C1 segment of cervical spinal cord (tissue), 14 donors: Measurements from ENCODE around the gene CXCR1.
"Not testable (repeated sequence)": the region's sequence is repeated elsewhere in the genome, so short reads cannot be mapped to it uniquely, and the experiment has no call there.

Experiments used
- DNase-seq, 14 donors: peaks; one replicate each; lab custom pipeline; 2025; lab: John Stamatoyannopoulos, UW

Gene CXCR1

GRCh38 chr2:218161644-218162043 is 5.1 kb downstream of the CXCR1 start:
- DNase-seq = no peak

DNA sequence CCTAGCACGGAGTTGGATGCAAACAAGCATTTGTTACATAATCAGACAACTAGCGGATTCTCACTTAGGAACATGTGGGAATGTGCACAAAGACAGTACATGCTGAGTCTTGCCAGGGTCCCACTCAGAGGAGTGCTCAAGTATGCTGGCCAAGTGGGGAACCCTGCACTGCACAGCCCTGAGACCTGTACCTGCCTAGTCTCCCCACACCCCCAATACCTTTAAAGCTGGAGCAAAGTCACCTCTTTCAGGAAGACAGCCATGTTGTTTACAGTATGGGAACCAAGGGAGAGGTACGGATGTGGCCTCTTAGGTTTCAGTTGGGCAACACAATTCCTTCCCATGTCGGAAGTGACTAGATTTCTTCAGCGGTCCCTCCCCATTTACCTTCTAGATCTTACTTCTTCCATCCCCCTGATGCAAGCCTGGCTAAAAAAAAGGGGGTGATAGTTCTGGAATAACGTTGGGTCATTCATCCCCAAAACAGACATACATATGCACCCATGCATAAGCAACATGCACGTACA is 10.7 kb downstream of the CXCR1 start:
- DNase-seq = no peak

GRCh38 chr2:218152777-218153176 is 14.0 kb downstream of the CXCR1 start:
- DNase-seq = peak in 1 of 14 donors; percentile 33

DNA sequence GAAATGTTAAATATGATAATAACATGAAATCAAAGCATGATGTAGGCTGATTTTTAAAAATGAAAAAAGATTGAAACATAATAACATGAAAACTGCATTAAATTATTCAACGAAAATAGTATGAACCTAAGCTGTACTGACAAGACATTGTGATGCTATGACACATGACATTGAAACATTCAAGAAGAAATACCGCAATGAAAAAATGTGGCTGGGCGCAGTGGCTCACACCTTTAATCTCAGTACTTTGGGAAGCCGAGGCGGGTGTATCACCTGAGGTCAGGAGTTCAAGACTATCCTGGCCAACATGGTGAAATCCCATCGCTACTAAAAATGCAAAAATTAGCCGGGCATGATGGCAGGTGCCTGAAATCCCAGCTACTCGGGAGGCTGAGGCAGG is 14.6 kb downstream of the CXCR1 start:
- DNase-seq = no peak

DNA sequence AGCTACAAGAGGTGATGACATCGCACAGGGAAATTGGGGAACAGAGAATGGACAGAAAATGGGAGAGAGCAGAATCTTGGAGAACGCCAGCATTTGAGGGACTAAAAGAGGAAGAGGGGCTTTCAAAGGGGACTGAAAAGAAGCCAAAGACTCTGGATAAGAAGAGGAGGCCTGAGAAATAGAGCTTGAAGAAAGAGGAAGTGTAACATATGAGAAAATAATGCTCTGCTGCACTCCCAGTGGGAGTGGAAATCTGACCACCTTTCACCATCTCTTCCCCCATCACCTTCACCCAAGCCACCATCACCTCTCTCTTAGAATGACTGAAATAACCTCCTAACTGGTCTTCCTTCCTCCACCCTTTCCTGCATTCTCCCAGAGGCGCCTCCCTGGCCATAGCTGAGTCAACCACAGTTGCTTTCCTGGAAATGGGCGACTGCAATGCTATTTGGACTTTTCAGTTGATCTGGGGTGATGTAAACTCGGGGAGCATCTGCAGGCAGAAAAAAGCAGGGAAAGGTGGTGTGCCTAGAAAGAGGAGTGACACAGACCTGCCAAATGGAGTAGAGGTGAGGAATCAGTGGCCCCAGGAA is 16.8 kb downstream of the CXCR1 start:
- no peak for DNase-seq

DNA sequence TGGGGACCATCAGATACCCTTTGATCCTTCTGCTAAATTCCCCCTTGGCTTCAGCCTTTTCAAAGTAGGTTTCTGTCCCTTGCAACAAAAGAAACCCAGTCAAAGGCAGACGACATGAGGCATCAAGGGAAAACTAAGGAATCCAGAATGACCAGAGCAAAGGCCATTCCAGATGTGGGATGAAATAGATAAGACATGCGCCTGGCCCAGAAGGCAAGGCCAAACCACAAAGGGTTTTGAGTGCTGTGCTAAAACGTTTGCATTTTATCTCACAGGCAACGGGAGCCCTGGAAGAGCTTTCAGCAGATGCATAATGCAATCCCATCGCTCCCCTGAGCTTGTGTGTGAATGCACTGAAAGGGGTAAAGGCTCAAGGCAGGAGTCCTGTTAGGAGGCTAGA is 17.7 kb downstream of the CXCR1 start:
- DNase-seq = no peak

GRCh38 chr2:218146056-218146455 is 20.7 kb downstream of the CXCR1 start:
- DNase-seq = no peak

DNA sequence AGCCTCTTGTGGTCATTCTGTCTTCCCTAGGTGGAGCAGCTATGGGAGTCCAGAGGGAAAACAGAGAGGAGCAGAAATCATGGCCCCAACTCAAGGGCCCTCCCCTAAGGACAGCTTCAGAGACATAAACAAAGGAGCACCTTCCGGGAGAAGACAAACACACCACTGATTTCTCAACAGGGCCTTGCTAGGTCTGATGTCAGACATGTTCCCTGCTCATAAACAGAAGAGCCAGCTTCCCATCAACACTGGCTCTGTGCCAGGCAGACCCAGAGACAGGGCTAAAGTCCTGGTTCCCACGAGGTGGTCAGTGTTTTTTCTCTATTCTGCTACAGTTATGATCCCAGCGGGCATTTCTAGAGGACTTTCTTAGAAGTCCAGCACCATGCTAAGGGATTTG is 21.6 kb downstream of the CXCR1 start:
- no peak for DNase-seq

GRCh38 chr2:218138047-218138446 is 28.7 kb downstream of the CXCR1 start:
- no peak for DNase-seq

DNA sequence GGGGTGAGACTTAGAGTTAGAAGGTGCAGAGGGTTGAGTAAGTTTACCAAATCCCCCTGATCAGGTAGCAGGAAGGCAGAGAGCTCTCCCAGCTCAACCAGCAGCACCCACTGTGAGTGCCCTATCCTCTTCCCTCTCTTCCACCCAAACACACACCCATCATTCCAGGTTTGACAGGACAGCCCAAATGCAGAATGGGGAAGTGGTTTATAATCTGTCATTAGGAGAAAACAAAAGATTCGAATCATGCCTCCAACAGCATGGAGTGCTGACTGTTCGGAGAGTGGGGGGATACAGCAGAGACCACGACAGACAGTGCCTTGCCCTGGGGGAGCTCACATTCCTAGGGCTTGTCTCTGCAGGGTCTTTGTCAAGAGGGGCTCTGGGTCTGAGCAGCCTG is 29.2 kb downstream of the CXCR1 start:
- no peak for DNase-seq

DNA sequence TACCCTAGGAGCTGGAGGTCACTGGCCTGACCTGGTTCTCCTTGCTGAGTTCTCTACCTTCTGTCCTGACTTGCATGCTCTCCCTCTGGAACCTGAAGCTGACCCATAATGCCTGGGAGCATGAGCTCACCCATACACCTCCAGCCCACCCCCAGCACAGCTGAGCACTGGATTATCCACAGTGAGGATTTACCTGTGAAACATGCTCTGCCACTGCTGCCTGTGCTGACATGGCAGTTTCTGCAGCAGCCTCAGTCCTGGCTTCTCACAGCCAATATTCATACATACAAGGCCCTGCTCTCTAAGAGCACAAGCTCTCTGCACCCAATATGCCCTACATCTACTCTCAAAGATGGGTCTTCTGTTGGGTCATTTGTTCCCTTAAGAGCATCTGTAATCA is 35.9 kb downstream of the CXCR1 start:
- DNase-seq = no peak

DNA sequence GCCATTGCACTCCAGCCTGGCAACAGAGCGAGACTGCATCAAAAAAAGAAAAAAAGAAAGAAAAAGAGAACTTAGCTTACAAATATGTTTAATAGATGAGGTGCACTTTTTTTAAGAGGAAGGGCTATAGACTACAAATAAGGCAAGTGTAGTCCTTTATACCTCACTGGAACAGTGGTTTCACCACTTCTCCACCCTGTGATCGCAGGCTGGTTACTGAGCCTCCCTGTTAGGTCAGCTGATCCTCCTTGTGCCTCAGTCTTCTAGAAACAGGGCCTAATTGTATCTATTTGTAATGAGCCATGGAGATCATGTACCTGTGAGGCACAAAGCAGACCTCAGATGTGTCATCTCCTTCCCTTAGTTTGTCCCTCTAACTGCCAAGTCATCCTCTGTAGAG is 36.4 kb downstream of the CXCR1 start:
- no peak for DNase-seq

- no peak for DNase-seq
These were observed 37.2 kb downstream of the CXCR1 start for GRCh38 chr2:218129458-218130135.

GRCh38 chr2:218128781-218129457 is 37.8 kb downstream of the CXCR1 start:
- no peak for DNase-seq

- DNase-seq = no peak
These were observed 38.8 kb downstream of the CXCR1 start for GRCh38 chr2:218127929-218128455.

- DNase-seq = peak in 1 of 14 donors; percentile 7
These were observed 41.1 kb downstream of the CXCR1 start, which contains the start of gene CXCR2 for GRCh38 chr2:218125626-218126080. Gene CXCR2 (plus strand): TSS chr2:218126028. CDS start chr2:218134802, 8,774 bp downstream.

GRCh38 chr2:218125095-218125494 is 41.7 kb downstream of the CXCR1 start:
- no peak for DNase-seq

- DNase-seq = no peak
These were observed 42.8 kb downstream of the CXCR1 start for GRCh38 chr2:218123986-218124385.

GRCh38 chr2:218122286-218122685 is 44.5 kb downstream of the CXCR1 start:
- DNase-seq = not testable (repeated sequence)

DNA sequence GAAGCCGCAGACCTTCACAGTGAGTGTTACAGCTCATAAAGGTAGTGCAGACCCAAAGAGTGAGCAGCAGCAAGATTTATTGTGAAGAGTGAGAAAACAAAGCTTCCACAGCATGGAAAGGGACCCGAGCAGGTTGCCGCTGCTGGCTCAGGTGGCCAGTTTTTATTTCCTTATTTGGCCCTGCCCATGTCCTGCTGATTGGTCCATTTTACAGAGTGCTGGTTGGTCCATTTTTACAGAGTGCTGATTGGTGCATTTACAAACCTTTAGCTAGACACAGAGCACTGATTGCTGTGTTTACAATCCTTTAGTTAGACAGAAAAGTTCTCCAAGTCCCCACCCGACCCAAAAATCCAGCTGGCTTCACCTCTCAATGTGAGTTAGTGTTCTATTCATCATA is 45.0 kb downstream of the CXCR1 start:
- not testable (repeated sequence) for DNase-seq
